GM12875 (cell line): ENCODE results near the gene AMACR.

ENCODE experiments used
- H3K4me3 ChIP-seq: one replicate; pipeline ENCODE4 v1.5.1; 2011; ENCODE audit warnings: low read depth, low read length, control low read depth
- CTCF ChIP-seq: IDR thresholded peaks from 2 replicates; pipeline ENCODE4 v1.5.1; 2011; ENCODE audit warnings: low read depth, mild to moderate bottlenecking, control low read depth, inconsistent platforms, low read length, moderate library complexity, borderline replicate concordance; ENCODE audit not compliant: insufficient read depth

AMACR gene

GRCh38 chr5:34007621-34008600 is at the start of gene AMACR:
Gene AMACR, minus strand, starts transcription at chr5:34008050. Its CDS starts 31 bp downstream, at chr5:34008019.
- peak within 1 kb of the TSS; percentile 91 for H3K4me3 ChIP-seq
- TF ChIP-seq CTCF: peak; percentile 24; the same call in 1 of the 2 replicates

- no peak overlapping the region for H3K4me3 ChIP-seq
- TF ChIP-seq CTCF: no peak
These were observed 49.7 kb upstream of the AMACR start for GRCh38 chr5:34057569-34057968.

GRCh38 chr5:34057118-34057517 is 49.3 kb upstream of the AMACR start:
- TF ChIP-seq CTCF: no peak
- no peak overlapping the region for H3K4me3 ChIP-seq

- TF ChIP-seq CTCF: no peak
- no peak overlapping the region for H3K4me3 ChIP-seq
These were observed 47.8 kb upstream of the AMACR start for GRCh38 chr5:34055667-34056066.

GRCh38 chr5:34054400-34054729 is 46.5 kb upstream of the AMACR start:
- TF ChIP-seq CTCF: no peak

GRCh38 chr5:34053571-34054399 is 45.9 kb upstream of the AMACR start:
- no peak overlapping the region for H3K4me3 ChIP-seq

More at GRCh38 chr5:34054400-34054729, 46.5 kb upstream of the AMACR start:
- H3K4me3 ChIP-seq: no peak overlapping the region

More at GRCh38 chr5:34053571-34054399, 45.9 kb upstream of the AMACR start:
- TF ChIP-seq CTCF: no peak
